ACC112 (cell line): ENCODE data around the gene CLCA2.

Source experiments
- H2AFZ ChIP-seq: fragments of 200-600 bp; sonication (generic); one replicate; pipeline ENCODE4 v1.6.0; 2017; ENCODE audit warnings: antibody characterized with exemption, low read length; ENCODE audit not compliant: unreplicated experiment
- H3K27ac ChIP-seq: fragments of 200-600 bp; sonication (generic); 2 replicates; pipeline ENCODE4 v1.5.1; 2014; ENCODE audit warnings: low read depth, mild to moderate bottlenecking, antibody characterized with exemption, low read length, moderate library complexity
- H3K27me3 ChIP-seq: fragments of 200-600 bp; sonication (generic); 2 replicates; pipeline ENCODE4 v1.6.1; 2014; ENCODE audit warnings: mild to moderate bottlenecking, antibody characterized with exemption, low read length, moderate library complexity, mixed read lengths; ENCODE audit not compliant: insufficient read depth
- H3K36me3 ChIP-seq: fragments of 200-600 bp; sonication (generic); 2 replicates; pipeline ENCODE4 v1.6.1; 2016; ENCODE audit warnings: mild to moderate bottlenecking, antibody characterized with exemption, low read length, moderate library complexity, mixed read lengths; ENCODE audit not compliant: insufficient read depth
- H3K4me1 ChIP-seq: fragments of 200-600 bp; sonication (generic); one replicate; pipeline ENCODE4 v1.6.1; 2016; ENCODE audit warnings: low read length, mixed read lengths; ENCODE audit not compliant: insufficient read depth, unreplicated experiment, control insufficient read depth
- H3K4me3 ChIP-seq: fragments of 200-600 bp; sonication (generic); 2 replicates; pipeline ENCODE4 v1.5.1; 2014; ENCODE audit warnings: mild to moderate bottlenecking, low read depth, low read length
- H3K79me2 ChIP-seq: fragments of 200-600 bp; sonication (generic); one replicate; pipeline ENCODE4 v1.6.0; 2016; ENCODE audit warnings: low read length; ENCODE audit not compliant: control insufficient read depth, unreplicated experiment, insufficient read depth

Gene CLCA2

GRCh38 chr1:86472767-86473166 is 48.8 kb downstream of the CLCA2 start:
- H3K4me1 ChIP-seq, result no peaks in the 10 kb centered on the region
- no peaks in the 10 kb centered on the region for H3K36me3 ChIP-seq
- no peak overlapping the region for H2AFZ ChIP-seq
- no peak overlapping the region for H3K4me3 ChIP-seq
- no peaks in the 10 kb centered on the region for H3K27me3 ChIP-seq
- H3K79me2 ChIP-seq, result no peaks in the 10 kb centered on the region
- H3K27ac ChIP-seq, result no peak overlapping the region

- Histone ChIP-seq H3K27ac (no peak overlapping the region), H2AFZ (no peak overlapping the region), H3K79me2 (no peaks in the 10 kb centered on the region), H3K4me1 (no peaks in the 10 kb centered on the region), H3K4me3 (no peak overlapping the region), H3K36me3 (no peaks in the 10 kb centered on the region), H3K27me3 (no peaks in the 10 kb centered on the region)
These were observed 53.3 kb downstream of the CLCA2 start for GRCh38 chr1:86477256-86477655.

- Histone ChIP-seq H3K4me3 (no peak overlapping the region), H3K4me1 (no peaks in the 10 kb centered on the region), H3K27ac (no peak overlapping the region)
These were observed 53.7 kb downstream of the CLCA2 start for GRCh38 chr1:86477682-86478081.

GRCh38 chr1:86478416-86479156 is 54.6 kb downstream of the CLCA2 start:
- H3K4me1 ChIP-seq, result no peaks in the 10 kb centered on the region
- no peak overlapping the region for H3K4me3 ChIP-seq
- no peaks in the 10 kb centered on the region for H3K36me3 ChIP-seq
- H3K79me2 ChIP-seq, result no peaks in the 10 kb centered on the region
- no peak overlapping the region for H2AFZ ChIP-seq
- H3K27me3 ChIP-seq, result no peaks in the 10 kb centered on the region
- H3K27ac ChIP-seq, result no peak overlapping the region

More at GRCh38 chr1:86477682-86478081, 53.7 kb downstream of the CLCA2 start:
- Histone ChIP-seq H3K79me2 (no peaks in the 10 kb centered on the region), H3K36me3 (no peaks in the 10 kb centered on the region), H3K27me3 (no peaks in the 10 kb centered on the region), H2AFZ (no peak overlapping the region)

- Histone ChIP-seq H2AFZ (no peak overlapping the region), H3K27ac (no peak overlapping the region)
These were observed 58.0 kb downstream of the CLCA2 start for GRCh38 chr1:86481966-86482365.

GRCh38 chr1:86487131-86487810 is 63.3 kb downstream of the CLCA2 start:
- no peaks in the 10 kb centered on the region for H3K79me2 ChIP-seq
- H3K36me3 ChIP-seq, result no peaks in the 10 kb centered on the region
- H3K4me1 ChIP-seq, result no peaks in the 10 kb centered on the region
- no peak overlapping the region for H3K27ac ChIP-seq
- H3K4me3 ChIP-seq, result no peak overlapping the region
- H3K27me3 ChIP-seq, result no peaks in the 10 kb centered on the region
- no peak overlapping the region for H2AFZ ChIP-seq

More at GRCh38 chr1:86481966-86482365, 58.0 kb downstream of the CLCA2 start:
- H3K79me2 ChIP-seq, result no peaks in the 10 kb centered on the region
- H3K27me3 ChIP-seq, result no peaks in the 10 kb centered on the region
- H3K4me3 ChIP-seq, result no peak overlapping the region
- H3K36me3 ChIP-seq, result no peaks in the 10 kb centered on the region
- no peaks in the 10 kb centered on the region for H3K4me1 ChIP-seq

- no peak overlapping the region for H3K27ac ChIP-seq
- no peaks in the 10 kb centered on the region for H3K27me3 ChIP-seq
- H3K79me2 ChIP-seq, result no peaks in the 10 kb centered on the region
- H3K36me3 ChIP-seq, result no peaks in the 10 kb centered on the region
- H3K4me1 ChIP-seq, result no peaks in the 10 kb centered on the region
- H2AFZ ChIP-seq, result no peak overlapping the region
- no peak overlapping the region for H3K4me3 ChIP-seq
These were observed 63.8 kb downstream of the CLCA2 start for GRCh38 chr1:86487811-86488141.

- no peaks in the 10 kb centered on the region for H3K4me1 ChIP-seq
- no peak overlapping the region for H3K27ac ChIP-seq
- no peaks in the 10 kb centered on the region for H3K36me3 ChIP-seq
- no peak overlapping the region for H3K4me3 ChIP-seq
- H3K27me3 ChIP-seq, result no peaks in the 10 kb centered on the region; the same call in 1 of the 2 replicates
- H3K79me2 ChIP-seq, result no peaks in the 10 kb centered on the region
- H2AFZ ChIP-seq, result no peak overlapping the region
These were observed 65.4 kb downstream of the CLCA2 start for GRCh38 chr1:86489242-86489878.

- Histone ChIP-seq H3K36me3 (no peaks in the 10 kb centered on the region), H3K27me3 (no peaks in the 10 kb centered on the region; the same call in 1 of the 2 replicates), H2AFZ (no peak overlapping the region), H3K27ac (no peak overlapping the region), H3K4me1 (no peaks in the 10 kb centered on the region), H3K79me2 (no peaks in the 10 kb centered on the region), H3K4me3 (no peak overlapping the region)
These were observed 67.4 kb downstream of the CLCA2 start for GRCh38 chr1:86491171-86491950.

GRCh38 chr1:86498281-86498680 is 74.3 kb downstream of the CLCA2 start:
- Histone ChIP-seq H2AFZ (no peak overlapping the region), H3K4me1 (no peaks in the 10 kb centered on the region), H3K36me3 (no peaks in the 10 kb centered on the region), H3K79me2 (no peaks in the 10 kb centered on the region), H3K27ac (no peak overlapping the region), H3K27me3 (peaks cover 5% of the 10 kb centered on the region; the same call in 1 of the 2 replicates), H3K4me3 (no peak overlapping the region)
